Mucosa of descending colon (tissue), 3 donors: ENCODE data around the gene CLCF1. TPM values are rescaled to one million over a fixed set of nuclear protein-coding genes. Genes with fewer than 3 reads are reported as not detected.
A peak's percentile ranks its signal among the peaks of the same experiment; 100 is the strongest.

Experiments
- ATAC-seq: fragments of 200-7000 bp; cut with Tn5 transposase; one replicate; pipeline ENCODE4 v1.9.1; 2020; ENCODE audit warnings: mild to moderate bottlenecking, moderate library complexity
- DNase-seq, 3 donors: peaks; one replicate each; pipeline ENCODE4 v3.0.0-alpha.2; 2020
- H3K36me3 ChIP-seq: fragments of 200-600 bp; one replicate; pipeline ENCODE4 v1.8.0; 2021; ENCODE audit warnings: low read depth, mild to moderate bottlenecking
- H3K4me1 ChIP-seq: fragments of 200-600 bp; one replicate; pipeline ENCODE4 v1.8.0; 2021; ENCODE audit warnings: low read depth, mild to moderate bottlenecking
- H3K4me3 ChIP-seq: fragments of 200-600 bp; one replicate; pipeline ENCODE4 v1.8.0; 2021; ENCODE audit warnings: mild to moderate bottlenecking
- H3K9me3 ChIP-seq: fragments of 200-600 bp; one replicate; pipeline ENCODE4 v1.8.0; 2021; ENCODE audit warnings: mild to moderate bottlenecking
- CTCF ChIP-seq: fragments of 200-600 bp; IDR thresholded peaks from one replicate; pipeline ENCODE4 v1.8.0; 2022; ENCODE audit warnings: antibody characterized with exemption, mild to moderate bottlenecking
- intact Hi-C, 2 donors: fragments of 100-400 bp; cut with DNase I in 1 of 2; cut with micrococcal nuclease in 1 of 2; formaldehyde crosslinking; loops; one replicate each; pipeline versions ENCODE4 v1.11.0 to v1.11.1; 2022; cut with DNase I, micrococcal nuclease
- total RNA-seq, 3 donors: library from RNA; stranded (reverse); fragmentation: NEBNext Ultra II Directional in 2 of 3; extraction: Animal tissue kit (Norgen Biotek cat#: 25700) in 2 of 3; gene quantifications; one replicate each; pipeline versions ENCODE4 v1.2.1 to v1.2.4, GENCODE V29; 2021 to 2023
- donor health status: DM: no; HTN: no; CAD: no; lungs with moderate emphysema.
- donor health status: DM: no; HTN: no; CAD: no.
- donor health status: DM: no; HTN: yes; CAD: no.

Gene CLCF1
- total RNA-seq, 3 donors from 2014 or later, result 2.2 to 3.0 (median 2.7) TPM

GRCh38 chr11:67371189-67371910 is 2.0 kb downstream of the CLCF1 start:
- intact Hi-C loops, result no loop called here
- ATAC-seq (peak; percentile 32), DNase-seq (peak in 1 of 3 donors; percentile 52)
- Histone ChIP-seq H3K36me3 (no peaks in the 10 kb centered on the region), H3K4me1 (peaks cover 34% of the 10 kb centered on the region), H3K9me3 (no peaks in the 10 kb centered on the region), H3K4me3 (no peak overlapping the region)
- TF ChIP-seq CTCF, result peak; percentile 21

GRCh38 chr11:67370351-67371076 is 2.9 kb downstream of the CLCF1 start:
- no peak overlapping the region for H3K4me3 ChIP-seq
- ATAC-seq, result no peak
- no peak for DNase-seq
- no peaks in the 10 kb centered on the region for H3K9me3 ChIP-seq
- intact Hi-C loops, result no loop called here
- peaks cover 36% of the 10 kb centered on the region for H3K4me1 ChIP-seq
- H3K36me3 ChIP-seq, result no peaks in the 10 kb centered on the region
- no peak for TF ChIP-seq CTCF

- intact Hi-C loops, result no loop called here
- Histone ChIP-seq H3K9me3 (no peaks in the 10 kb centered on the region), H3K36me3 (no peaks in the 10 kb centered on the region), H3K4me3 (no peak overlapping the region), H3K4me1 (peaks cover 36% of the 10 kb centered on the region)
- no peak for ATAC-seq
- no peak for TF ChIP-seq CTCF
- no peak for DNase-seq
Measured at GRCh38 chr11:67369801-67370284, 3.6 kb downstream of the CLCF1 start.

- Histone ChIP-seq H3K4me1 (peaks cover 30% of the 10 kb centered on the region), H3K36me3 (no peaks in the 10 kb centered on the region)
- no peak for DNase-seq
Measured at GRCh38 chr11:67369275-67369674, 4.1 kb downstream of the CLCF1 start.

GRCh38 chr11:67368621-67369020 is 4.8 kb downstream of the CLCF1 start:
- ATAC-seq (no peak), DNase-seq (no peak)
- Histone ChIP-seq H3K4me3 (no peak overlapping the region), H3K4me1 (peaks cover 24% of the 10 kb centered on the region), H3K9me3 (no peaks in the 10 kb centered on the region), H3K36me3 (no peaks in the 10 kb centered on the region)
- intact Hi-C loops, result no loop called here
- TF ChIP-seq CTCF, result no peak

More at GRCh38 chr11:67369275-67369674, 4.1 kb downstream of the CLCF1 start:
- no peak for ATAC-seq
- no peak overlapping the region for H3K4me3 ChIP-seq
- intact Hi-C loops, result no loop called here
- no peak for TF ChIP-seq CTCF
- no peaks in the 10 kb centered on the region for H3K9me3 ChIP-seq
